SK-N-SH (cell line): ENCODE data around the gene MPHOSPH9.

Experiments used
- FOXM1 ChIP-seq: IDR thresholded peaks from 2 replicates; pipeline ENCODE4 v1.4.0; 2012; ENCODE audit warnings: low read depth, mild to moderate bottlenecking
- POLR2AphosphoS5 ChIP-seq: IDR thresholded peaks from 2 replicates; pipeline ENCODE4 v1.6.1; 2012; ENCODE audit warnings: low read depth, low read length
- RFX5 ChIP-seq: IDR thresholded peaks from 2 replicates; pipeline ENCODE4 v1.6.1; 2012; ENCODE audit warnings: mild to moderate bottlenecking, improper control_type of control experiment, low read length
- TCF12 ChIP-seq: IDR thresholded peaks from 2 replicates; pipeline ENCODE4 v1.4.0; 2012
- TF ChIP-seq, protein P1 (sequence below): fragments of 200-600 bp; sonication (generic); IDR thresholded peaks from 2 replicates; pipeline ENCODE4 v1.6.1; 2017; ENCODE audit warnings: antibody characterized with exemption, mild to moderate bottlenecking, moderate library complexity
- TF ChIP-seq, protein P2 (sequence below): IDR thresholded peaks from 2 replicates; pipeline ENCODE4 v1.6.1; 2012; ENCODE audit warnings: mild to moderate bottlenecking, low read depth, low read length, moderate library complexity

- TF ChIP-seq, protein P1, sequence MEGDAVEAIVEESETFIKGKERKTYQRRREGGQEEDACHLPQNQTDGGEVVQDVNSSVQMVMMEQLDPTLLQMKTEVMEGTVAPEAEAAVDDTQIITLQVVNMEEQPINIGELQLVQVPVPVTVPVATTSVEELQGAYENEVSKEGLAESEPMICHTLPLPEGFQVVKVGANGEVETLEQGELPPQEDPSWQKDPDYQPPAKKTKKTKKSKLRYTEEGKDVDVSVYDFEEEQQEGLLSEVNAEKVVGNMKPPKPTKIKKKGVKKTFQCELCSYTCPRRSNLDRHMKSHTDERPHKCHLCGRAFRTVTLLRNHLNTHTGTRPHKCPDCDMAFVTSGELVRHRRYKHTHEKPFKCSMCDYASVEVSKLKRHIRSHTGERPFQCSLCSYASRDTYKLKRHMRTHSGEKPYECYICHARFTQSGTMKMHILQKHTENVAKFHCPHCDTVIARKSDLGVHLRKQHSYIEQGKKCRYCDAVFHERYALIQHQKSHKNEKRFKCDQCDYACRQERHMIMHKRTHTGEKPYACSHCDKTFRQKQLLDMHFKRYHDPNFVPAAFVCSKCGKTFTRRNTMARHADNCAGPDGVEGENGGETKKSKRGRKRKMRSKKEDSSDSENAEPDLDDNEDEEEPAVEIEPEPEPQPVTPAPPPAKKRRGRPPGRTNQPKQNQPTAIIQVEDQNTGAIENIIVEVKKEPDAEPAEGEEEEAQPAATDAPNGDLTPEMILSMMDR = no peak
- TF ChIP-seq, protein P2, sequence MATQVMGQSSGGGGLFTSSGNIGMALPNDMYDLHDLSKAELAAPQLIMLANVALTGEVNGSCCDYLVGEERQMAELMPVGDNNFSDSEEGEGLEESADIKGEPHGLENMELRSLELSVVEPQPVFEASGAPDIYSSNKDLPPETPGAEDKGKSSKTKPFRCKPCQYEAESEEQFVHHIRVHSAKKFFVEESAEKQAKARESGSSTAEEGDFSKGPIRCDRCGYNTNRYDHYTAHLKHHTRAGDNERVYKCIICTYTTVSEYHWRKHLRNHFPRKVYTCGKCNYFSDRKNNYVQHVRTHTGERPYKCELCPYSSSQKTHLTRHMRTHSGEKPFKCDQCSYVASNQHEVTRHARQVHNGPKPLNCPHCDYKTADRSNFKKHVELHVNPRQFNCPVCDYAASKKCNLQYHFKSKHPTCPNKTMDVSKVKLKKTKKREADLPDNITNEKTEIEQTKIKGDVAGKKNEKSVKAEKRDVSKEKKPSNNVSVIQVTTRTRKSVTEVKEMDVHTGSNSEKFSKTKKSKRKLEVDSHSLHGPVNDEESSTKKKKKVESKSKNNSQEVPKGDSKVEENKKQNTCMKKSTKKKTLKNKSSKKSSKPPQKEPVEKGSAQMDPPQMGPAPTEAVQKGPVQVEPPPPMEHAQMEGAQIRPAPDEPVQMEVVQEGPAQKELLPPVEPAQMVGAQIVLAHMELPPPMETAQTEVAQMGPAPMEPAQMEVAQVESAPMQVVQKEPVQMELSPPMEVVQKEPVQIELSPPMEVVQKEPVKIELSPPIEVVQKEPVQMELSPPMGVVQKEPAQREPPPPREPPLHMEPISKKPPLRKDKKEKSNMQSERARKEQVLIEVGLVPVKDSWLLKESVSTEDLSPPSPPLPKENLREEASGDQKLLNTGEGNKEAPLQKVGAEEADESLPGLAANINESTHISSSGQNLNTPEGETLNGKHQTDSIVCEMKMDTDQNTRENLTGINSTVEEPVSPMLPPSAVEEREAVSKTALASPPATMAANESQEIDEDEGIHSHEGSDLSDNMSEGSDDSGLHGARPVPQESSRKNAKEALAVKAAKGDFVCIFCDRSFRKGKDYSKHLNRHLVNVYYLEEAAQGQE = no peak
- TF ChIP-seq FOXM1 = no peak
- TF ChIP-seq RFX5 = no peak
- TF ChIP-seq POLR2AphosphoS5 = no peak
- no peak for TF ChIP-seq TCF12
Observed at GRCh38 chr12:123106640-123107359, 126.1 kb downstream of the MPHOSPH9 start.
